Measurements from ENCODE around the gene CARD11.

DNA sequence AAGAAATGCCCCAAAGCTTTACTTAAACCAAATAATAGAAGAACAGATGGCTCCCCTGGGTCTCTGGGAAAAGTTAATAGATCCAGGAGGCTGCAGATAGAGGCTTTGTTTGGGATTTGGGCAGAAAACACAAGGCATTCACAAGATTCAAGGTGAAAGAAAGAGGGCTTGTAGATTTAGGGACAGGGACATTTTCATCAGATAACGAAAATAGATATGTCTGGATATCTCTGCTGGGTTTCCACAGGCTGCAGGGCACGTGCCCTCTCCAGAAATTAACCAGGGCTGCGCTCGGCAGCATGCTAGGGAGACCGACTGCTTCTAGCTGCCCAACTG is 14.9 kb downstream of the CARD11 start:
- TF ChIP-seq, protein P1, sequence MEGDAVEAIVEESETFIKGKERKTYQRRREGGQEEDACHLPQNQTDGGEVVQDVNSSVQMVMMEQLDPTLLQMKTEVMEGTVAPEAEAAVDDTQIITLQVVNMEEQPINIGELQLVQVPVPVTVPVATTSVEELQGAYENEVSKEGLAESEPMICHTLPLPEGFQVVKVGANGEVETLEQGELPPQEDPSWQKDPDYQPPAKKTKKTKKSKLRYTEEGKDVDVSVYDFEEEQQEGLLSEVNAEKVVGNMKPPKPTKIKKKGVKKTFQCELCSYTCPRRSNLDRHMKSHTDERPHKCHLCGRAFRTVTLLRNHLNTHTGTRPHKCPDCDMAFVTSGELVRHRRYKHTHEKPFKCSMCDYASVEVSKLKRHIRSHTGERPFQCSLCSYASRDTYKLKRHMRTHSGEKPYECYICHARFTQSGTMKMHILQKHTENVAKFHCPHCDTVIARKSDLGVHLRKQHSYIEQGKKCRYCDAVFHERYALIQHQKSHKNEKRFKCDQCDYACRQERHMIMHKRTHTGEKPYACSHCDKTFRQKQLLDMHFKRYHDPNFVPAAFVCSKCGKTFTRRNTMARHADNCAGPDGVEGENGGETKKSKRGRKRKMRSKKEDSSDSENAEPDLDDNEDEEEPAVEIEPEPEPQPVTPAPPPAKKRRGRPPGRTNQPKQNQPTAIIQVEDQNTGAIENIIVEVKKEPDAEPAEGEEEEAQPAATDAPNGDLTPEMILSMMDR (IDR thresholded peaks at IDR 0.05): no peak
- TF ChIP-seq POLR2A (IDR thresholded peaks at IDR 0.05): no peak

Data from heart left ventricle (tissue), 13 donors.